ENCODE measurements around the gene ZNF165. TPM values are rescaled to one million over a fixed set of nuclear protein-coding genes. Genes with fewer than 3 reads are reported as not detected.

The ZNF165 gene
- total and polyA plus RNA-seq, 2 of the 13 experiments (the other 11 are each of a cell fraction or from before 2014, with no cell fraction given), result 0.58 to 8.6 TPM

DNA sequence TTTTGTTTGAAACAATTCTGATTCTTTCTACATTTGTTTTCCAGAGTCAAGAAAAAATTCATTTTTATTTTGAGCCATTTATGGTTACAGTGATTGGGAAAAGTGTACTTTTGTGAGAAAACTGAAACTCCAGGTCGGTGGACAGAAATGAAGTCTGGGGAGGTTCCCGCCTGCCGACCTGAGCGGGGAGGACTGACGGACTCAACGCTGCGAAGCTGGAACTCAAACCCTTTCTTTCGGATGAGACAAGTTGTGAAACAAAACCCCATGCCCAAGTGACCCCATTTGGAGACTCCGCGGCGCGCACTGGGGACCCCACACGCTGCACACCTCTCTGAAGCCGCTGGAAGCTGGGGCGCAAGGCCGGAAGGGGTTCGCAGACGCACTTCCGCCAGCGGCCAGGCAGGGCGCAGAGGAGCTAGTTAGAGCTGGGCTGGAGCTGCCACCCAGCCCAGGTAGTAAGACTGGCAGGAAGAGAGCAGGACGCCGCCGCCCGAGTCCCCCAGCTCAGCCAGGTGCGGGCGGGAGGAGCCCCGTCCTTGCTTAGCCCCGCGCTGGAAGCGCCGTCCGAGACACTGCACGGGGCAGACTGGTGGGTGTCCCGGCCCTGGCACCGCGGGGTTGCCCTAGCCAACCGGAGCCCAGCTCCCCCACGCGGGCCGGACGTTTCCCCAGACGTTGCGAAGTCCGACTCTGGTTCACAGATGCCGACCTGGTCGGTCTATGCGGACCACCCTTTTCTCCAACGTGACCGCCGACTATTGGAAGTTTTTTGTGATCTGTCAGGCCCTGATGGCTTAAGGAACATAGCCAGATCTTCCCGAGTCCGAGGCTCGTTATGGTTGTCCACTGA, 24.2 kb downstream of the ZNF165 start (continued):
- TF ChIP-seq, protein P1, sequence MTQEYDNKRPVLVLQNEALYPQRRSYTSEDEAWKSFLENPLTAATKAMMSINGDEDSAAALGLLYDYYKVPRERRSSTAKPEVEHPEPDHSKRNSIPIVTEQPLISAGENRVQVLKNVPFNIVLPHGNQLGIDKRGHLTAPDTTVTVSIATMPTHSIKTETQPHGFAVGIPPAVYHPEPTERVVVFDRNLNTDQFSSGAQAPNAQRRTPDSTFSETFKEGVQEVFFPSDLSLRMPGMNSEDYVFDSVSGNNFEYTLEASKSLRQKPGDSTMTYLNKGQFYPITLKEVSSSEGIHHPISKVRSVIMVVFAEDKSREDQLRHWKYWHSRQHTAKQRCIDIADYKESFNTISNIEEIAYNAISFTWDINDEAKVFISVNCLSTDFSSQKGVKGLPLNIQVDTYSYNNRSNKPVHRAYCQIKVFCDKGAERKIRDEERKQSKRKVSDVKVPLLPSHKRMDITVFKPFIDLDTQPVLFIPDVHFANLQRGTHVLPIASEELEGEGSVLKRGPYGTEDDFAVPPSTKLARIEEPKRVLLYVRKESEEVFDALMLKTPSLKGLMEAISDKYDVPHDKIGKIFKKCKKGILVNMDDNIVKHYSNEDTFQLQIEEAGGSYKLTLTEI (CRISPR knock-in tag; conservative IDR thresholded peaks at IDR 0.05), result no peak
- TF ChIP-seq, protein P2, sequence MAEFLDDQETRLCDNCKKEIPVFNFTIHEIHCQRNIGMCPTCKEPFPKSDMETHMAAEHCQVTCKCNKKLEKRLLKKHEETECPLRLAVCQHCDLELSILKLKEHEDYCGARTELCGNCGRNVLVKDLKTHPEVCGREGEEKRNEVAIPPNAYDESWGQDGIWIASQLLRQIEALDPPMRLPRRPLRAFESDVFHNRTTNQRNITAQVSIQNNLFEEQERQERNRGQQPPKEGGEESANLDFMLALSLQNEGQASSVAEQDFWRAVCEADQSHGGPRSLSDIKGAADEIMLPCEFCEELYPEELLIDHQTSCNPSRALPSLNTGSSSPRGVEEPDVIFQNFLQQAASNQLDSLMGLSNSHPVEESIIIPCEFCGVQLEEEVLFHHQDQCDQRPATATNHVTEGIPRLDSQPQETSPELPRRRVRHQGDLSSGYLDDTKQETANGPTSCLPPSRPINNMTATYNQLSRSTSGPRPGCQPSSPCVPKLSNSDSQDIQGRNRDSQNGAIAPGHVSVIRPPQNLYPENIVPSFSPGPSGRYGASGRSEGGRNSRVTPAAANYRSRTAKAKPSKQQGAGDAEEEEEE (CRISPR knock-in tag; IDR thresholded peaks at IDR 0.05; ENCODE audit: borderline replicate concordance), result no peak
- TF ChIP-seq ZNF337 (CRISPR knock-in tag; IDR thresholded peaks at IDR 0.05; ENCODE audit: borderline replicate concordance, low read depth) (0 out of 2 replicates have a peak, but pooled peaks have one; percentile 68), REL (CRISPR knock-in tag; conservative IDR thresholded peaks at IDR 0.05) (no peak; the same call in 1 of the 2 replicates), ZNF598 (CRISPR knock-in tag; IDR thresholded peaks at IDR 0.05; ENCODE audit: borderline replicate concordance) (no peak; the same call in 1 of the 2 replicates), ATM (IDR thresholded peaks at IDR 0.05; ENCODE audit: borderline replicate concordance) (no peak), NFKB2 (CRISPR knock-in tag; IDR thresholded peaks at IDR 0.05; ENCODE audit: borderline replicate concordance) (peak; percentile 95; the same call in 1 of the 2 replicates), TSC22D2 (CRISPR knock-in tag; IDR thresholded peaks at IDR 0.05; ENCODE audit: borderline replicate concordance) (no peak), ZFP41 (CRISPR knock-in tag; IDR thresholded peaks at IDR 0.05; ENCODE audit: borderline replicate concordance) (0 out of 2 replicates have a peak, but pooled peaks have one; percentile 68), ZC3H13 (CRISPR knock-in tag; IDR thresholded peaks at IDR 0.05) (no peak), ZNF572 (CRISPR knock-in tag; IDR thresholded peaks at IDR 0.05) (peak; percentile 98), NFATC3 (CRISPR knock-in tag; IDR thresholded peaks at IDR 0.05) (peak; percentile 67; the same call in 1 of the 2 replicates), HNF4G (IDR thresholded peaks at IDR 0.05; ENCODE audit: borderline replicate concordance, low read depth, low read length) (no peak), HNF4G (CRISPR knock-in tag; IDR thresholded peaks at IDR 0.05; ENCODE audit: borderline replicate concordance, low read depth) (peak; percentile 72; the same call in 1 of the 2 replicates), SOX13 (IDR thresholded peaks at IDR 0.05) (no peak; the same call in 1 of the 2 replicates), SOX13 (CRISPR knock-in tag; conservative IDR thresholded peaks at IDR 0.05 in 1 of 2, IDR thresholded peaks at IDR 0.05 in 1 of 2) (peak in 1 of 2 experiments; percentile 46; a peak in 2 of 4 replicates), CBX5 (CRISPR knock-in tag; IDR thresholded peaks at IDR 0.05; ENCODE audit: borderline replicate concordance) (peak; percentile 69; the same call in 1 of the 2 replicates)
- TF ChIP-seq, protein P3, sequence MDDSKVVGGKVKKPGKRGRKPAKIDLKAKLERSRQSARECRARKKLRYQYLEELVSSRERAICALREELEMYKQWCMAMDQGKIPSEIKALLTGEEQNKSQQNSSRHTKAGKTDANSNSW (CRISPR knock-in tag; IDR thresholded peaks at IDR 0.05; ENCODE audit: borderline replicate concordance), result peak; percentile 82; the same call in 1 of the 2 replicates
- TF ChIP-seq, protein P4, sequence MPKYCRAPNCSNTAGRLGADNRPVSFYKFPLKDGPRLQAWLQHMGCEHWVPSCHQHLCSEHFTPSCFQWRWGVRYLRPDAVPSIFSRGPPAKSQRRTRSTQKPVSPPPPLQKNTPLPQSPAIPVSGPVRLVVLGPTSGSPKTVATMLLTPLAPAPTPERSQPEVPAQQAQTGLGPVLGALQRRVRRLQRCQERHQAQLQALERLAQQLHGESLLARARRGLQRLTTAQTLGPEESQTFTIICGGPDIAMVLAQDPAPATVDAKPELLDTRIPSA (CRISPR knock-in tag; IDR thresholded peaks at IDR 0.05; ENCODE audit: borderline replicate concordance), result peak; percentile 80; the same call in 1 of the 2 replicates
- TF ChIP-seq, protein P5, sequence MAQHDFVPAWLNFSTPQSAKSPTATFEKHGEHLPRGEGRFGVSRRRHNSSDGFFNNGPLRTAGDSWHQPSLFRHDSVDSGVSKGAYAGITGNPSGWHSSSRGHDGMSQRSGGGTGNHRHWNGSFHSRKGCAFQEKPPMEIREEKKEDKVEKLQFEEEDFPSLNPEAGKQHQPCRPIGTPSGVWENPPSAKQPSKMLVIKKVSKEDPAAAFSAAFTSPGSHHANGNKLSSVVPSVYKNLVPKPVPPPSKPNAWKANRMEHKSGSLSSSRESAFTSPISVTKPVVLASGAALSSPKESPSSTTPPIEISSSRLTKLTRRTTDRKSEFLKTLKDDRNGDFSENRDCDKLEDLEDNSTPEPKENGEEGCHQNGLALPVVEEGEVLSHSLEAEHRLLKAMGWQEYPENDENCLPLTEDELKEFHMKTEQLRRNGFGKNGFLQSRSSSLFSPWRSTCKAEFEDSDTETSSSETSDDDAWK (CRISPR knock-in tag; IDR thresholded peaks at IDR 0.05), result no peak
- TF ChIP-seq, protein P6, sequence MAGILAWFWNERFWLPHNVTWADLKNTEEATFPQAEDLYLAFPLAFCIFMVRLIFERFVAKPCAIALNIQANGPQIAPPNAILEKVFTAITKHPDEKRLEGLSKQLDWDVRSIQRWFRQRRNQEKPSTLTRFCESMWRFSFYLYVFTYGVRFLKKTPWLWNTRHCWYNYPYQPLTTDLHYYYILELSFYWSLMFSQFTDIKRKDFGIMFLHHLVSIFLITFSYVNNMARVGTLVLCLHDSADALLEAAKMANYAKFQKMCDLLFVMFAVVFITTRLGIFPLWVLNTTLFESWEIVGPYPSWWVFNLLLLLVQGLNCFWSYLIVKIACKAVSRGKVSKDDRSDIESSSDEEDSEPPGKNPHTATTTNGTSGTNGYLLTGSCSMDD (CRISPR knock-in tag; IDR thresholded peaks at IDR 0.05), result peak; percentile 71; the same call in 1 of the 2 replicates

Measured in HepG2 (cell line).